ENCODE data around the gene ADAMTS3.

The ADAMTS3 gene

GRCh38 chr4:72383439-72383838 lies 185.6 kb downstream of the ADAMTS3 start:
- TF ChIP-seq CTCF (IDR thresholded peaks at IDR 0.05; ENCODE audit: control insufficient read depth, extremely low read depth, insufficient read depth): no peak
- no peak for DNase-seq (ENCODE audit: low read depth)
- no peak overlapping the region for H3K4me3 ChIP-seq (ENCODE audit: low read depth, low read length)

- DNase-seq (ENCODE audit: low read depth): no peak
- no peak overlapping the region for H3K4me3 ChIP-seq (ENCODE audit: low read depth, low read length)
- TF ChIP-seq CTCF (IDR thresholded peaks at IDR 0.05; ENCODE audit: control insufficient read depth, extremely low read depth, insufficient read depth): no peak
These were observed 190.1 kb downstream of the ADAMTS3 start for GRCh38 chr4:72378901-72379300.

- DNase-seq (ENCODE audit: low read depth): no peak
- H3K4me3 ChIP-seq (ENCODE audit: low read depth, low read length): no peak overlapping the region
- no peak for TF ChIP-seq CTCF (IDR thresholded peaks at IDR 0.05; ENCODE audit: control insufficient read depth, extremely low read depth, insufficient read depth)
These were observed 191.4 kb downstream of the ADAMTS3 start for GRCh38 chr4:72377491-72378194.

GRCh38 chr4:72376901-72377300 lies 192.1 kb downstream of the ADAMTS3 start:
- no peak for DNase-seq (ENCODE audit: low read depth)
- no peak overlapping the region for H3K4me3 ChIP-seq (ENCODE audit: low read depth, low read length)
- no peak for TF ChIP-seq CTCF (IDR thresholded peaks at IDR 0.05; ENCODE audit: control insufficient read depth, extremely low read depth, insufficient read depth)

- DNase-seq (ENCODE audit: low read depth): no peak
- no peak overlapping the region for H3K4me3 ChIP-seq (ENCODE audit: low read depth, low read length)
- no peak for TF ChIP-seq CTCF (IDR thresholded peaks at IDR 0.05; ENCODE audit: control insufficient read depth, extremely low read depth, insufficient read depth)
These were observed 193.8 kb downstream of the ADAMTS3 start for GRCh38 chr4:72375073-72375736.

- H3K4me3 ChIP-seq (ENCODE audit: low read depth, low read length): no peak overlapping the region
- TF ChIP-seq CTCF (IDR thresholded peaks at IDR 0.05; ENCODE audit: control insufficient read depth, extremely low read depth, insufficient read depth): no peak
These were observed 194.9 kb downstream of the ADAMTS3 start for GRCh38 chr4:72374159-72374558.

More at GRCh38 chr4:72374159-72374558, 194.9 kb downstream of the ADAMTS3 start:
- DNase-seq (ENCODE audit: low read depth): no peak

All from LNCaP clone FGC (cell line).